ENCODE measurements around the gene KIAA1217.

- TF ChIP-seq CTCF (conservative IDR thresholded peaks at IDR 0.05 in 1 of 2, IDR thresholded peaks at IDR 0.05 in 1 of 2; ENCODE audit: extremely low read depth in 1 of 2, insufficient read depth in 1 of 2, low read depth in 1 of 2, low read length in 2 of 2) (no peak), EZH2 (IDR thresholded peaks at IDR 0.05; ENCODE audit: borderline replicate concordance, low read length) (no peak)
Observed at GRCh38 chr10:24303522-24304310, 94.8 kb downstream of the KIAA1217 start.
